HEK293 (cell line): Measurements from ENCODE around the gene RLF.

ENCODE experiments used
- EGR2 ChIP-seq: fragments of 450-650 bp; formaldehyde crosslinking; IDR thresholded peaks from 2 replicates; pipeline ENCODE4 v1.5.1; 2016; ENCODE audit warnings: low read depth, missing biosample characterization, missing genetic modification characterization
- HOXA7 ChIP-seq: sonication (generic); formaldehyde crosslinking; IDR thresholded peaks from 2 replicates; pipeline ENCODE4 v1.8.1; 2022; ENCODE audit warnings: missing genetic modification reagents, borderline replicate concordance
- KLF10 ChIP-seq: fragments of 450-650 bp; IDR thresholded peaks from 2 replicates; pipeline ENCODE4 v1.5.1; 2018; ENCODE audit warnings: missing biosample characterization, mild to moderate bottlenecking, missing genetic modification characterization
- KLF16 ChIP-seq: fragments of 450-650 bp; formaldehyde crosslinking; IDR thresholded peaks from 2 replicates; pipeline ENCODE4 v1.5.1; 2017; ENCODE audit warnings: missing biosample characterization, missing genetic modification characterization
- KLF8 ChIP-seq: fragments of 450-650 bp; formaldehyde crosslinking; IDR thresholded peaks from 2 replicates; pipeline ENCODE4 v1.5.1; 2016; ENCODE audit warnings: missing biosample characterization, missing genetic modification characterization
- KLF9 ChIP-seq: fragments of 450-650 bp; formaldehyde crosslinking; IDR thresholded peaks from 2 replicates; pipeline ENCODE4 v1.5.1; 2016; ENCODE audit warnings: missing biosample characterization, missing genetic modification characterization, low read depth
- PBX3 ChIP-seq: sonication (generic); formaldehyde crosslinking; IDR thresholded peaks from 2 replicates; pipeline ENCODE4 v1.8.1; 2022; ENCODE audit warnings: mild to moderate bottlenecking, moderate library complexity, missing genetic modification reagents
- SP2 ChIP-seq: fragments of 450-650 bp; formaldehyde crosslinking; IDR thresholded peaks from 2 replicates; pipeline ENCODE4 v1.5.1; 2016; ENCODE audit warnings: missing biosample characterization, missing genetic modification characterization
- SP7 ChIP-seq: fragments of 450-650 bp; formaldehyde crosslinking; IDR thresholded peaks from 2 replicates; pipeline ENCODE4 v1.5.1; 2016; ENCODE audit warnings: missing biosample characterization, missing genetic modification characterization
- YY2 ChIP-seq: fragments of 450-650 bp; formaldehyde crosslinking; IDR thresholded peaks from 2 replicates; pipeline ENCODE4 v1.5.1; 2016; ENCODE audit warnings: missing biosample characterization, missing genetic modification characterization
- ZBTB20 ChIP-seq: fragments of 450-650 bp; formaldehyde crosslinking; IDR thresholded peaks from 2 replicates; pipeline ENCODE4 v1.5.1; 2016; ENCODE audit warnings: missing biosample characterization, missing genetic modification characterization
- ZBTB21 ChIP-seq: fragments of 450-650 bp; formaldehyde crosslinking; IDR thresholded peaks from 2 replicates; pipeline ENCODE4 v1.5.1; 2017; ENCODE audit warnings: missing biosample characterization, missing genetic modification characterization
- ZBTB26 ChIP-seq: fragments of 450-650 bp; formaldehyde crosslinking; optimal IDR thresholded peaks from 2 replicates; pipeline ENCODE3; 2016; ENCODE audit warnings: missing biosample characterization, mild to moderate bottlenecking, missing genetic modification characterization
- ZBTB48 ChIP-seq: fragments of 450-650 bp; formaldehyde crosslinking; IDR thresholded peaks from 2 replicates; pipeline ENCODE4 v1.5.1; 2016; ENCODE audit warnings: missing biosample characterization, missing genetic modification characterization
- ZBTB6 ChIP-seq: fragments of 450-650 bp; formaldehyde crosslinking; IDR thresholded peaks from 2 replicates; pipeline ENCODE4 v1.5.1; 2017; ENCODE audit warnings: missing biosample characterization, missing genetic modification characterization
- ZBTB7A ChIP-seq: fragments of 450-650 bp; formaldehyde crosslinking; IDR thresholded peaks from 2 replicates; pipeline ENCODE4 v1.5.1; 2016; ENCODE audit warnings: low read depth, missing biosample characterization, missing genetic modification characterization
- ZFHX2 ChIP-seq: fragments of 450-650 bp; formaldehyde crosslinking; conservative IDR thresholded peaks from 2 replicates; pipeline ENCODE4 v1.5.1; 2016; ENCODE audit warnings: missing biosample characterization, missing genetic modification characterization
- ZFP37 ChIP-seq: fragments of 450-650 bp; formaldehyde crosslinking; IDR thresholded peaks from 2 replicates; pipeline ENCODE4 v1.5.1; 2016; ENCODE audit warnings: missing biosample characterization, missing genetic modification characterization
- ZIC2 ChIP-seq: fragments of 450-650 bp; formaldehyde crosslinking; IDR thresholded peaks from 2 replicates; pipeline ENCODE4 v1.5.1; 2016; ENCODE audit warnings: missing biosample characterization, missing genetic modification characterization
- ZNF133 ChIP-seq: fragments of 450-650 bp; formaldehyde crosslinking; IDR thresholded peaks from 2 replicates; pipeline ENCODE4 v1.5.1; 2016; ENCODE audit warnings: missing biosample characterization, missing genetic modification characterization
- ZNF146 ChIP-seq: fragments of 450-650 bp; formaldehyde crosslinking; IDR thresholded peaks from 2 replicates; pipeline ENCODE4 v1.5.1; 2016; ENCODE audit warnings: missing biosample characterization, missing genetic modification characterization
- ZNF335 ChIP-seq: fragments of 450-650 bp; formaldehyde crosslinking; conservative IDR thresholded peaks from 2 replicates; pipeline ENCODE4 v1.5.1; 2016; ENCODE audit warnings: missing biosample characterization, missing genetic modification characterization
- ZNF394 ChIP-seq: fragments of 450-650 bp; formaldehyde crosslinking; IDR thresholded peaks from 2 replicates; pipeline ENCODE4 v1.5.1; 2016; ENCODE audit warnings: missing biosample characterization, missing genetic modification characterization, mild to moderate bottlenecking, moderate library complexity, borderline replicate concordance
- ZNF423 ChIP-seq: fragments of 450-650 bp; formaldehyde crosslinking; IDR thresholded peaks from 2 replicates; pipeline ENCODE4 v1.5.1; 2016; ENCODE audit warnings: missing biosample characterization, missing genetic modification characterization
- ZNF433 ChIP-seq: fragments of 450-650 bp; formaldehyde crosslinking; IDR thresholded peaks from 2 replicates; pipeline ENCODE4 v1.5.1; 2016; ENCODE audit warnings: missing biosample characterization, missing genetic modification characterization, low read depth
- ZNF488 ChIP-seq: fragments of 450-650 bp; formaldehyde crosslinking; IDR thresholded peaks from 2 replicates; pipeline ENCODE4 v1.5.1; 2016; ENCODE audit warnings: missing biosample characterization, missing genetic modification characterization
- ZNF580 ChIP-seq: fragments of 450-650 bp; formaldehyde crosslinking; IDR thresholded peaks from 2 replicates; pipeline ENCODE4 v1.5.1; 2016; ENCODE audit warnings: missing biosample characterization, missing genetic modification characterization
- ZNF600 ChIP-seq: fragments of 450-650 bp; formaldehyde crosslinking; IDR thresholded peaks from 2 replicates; pipeline ENCODE4 v1.5.1; 2016; ENCODE audit warnings: missing biosample characterization, missing genetic modification characterization
- ZNF639 ChIP-seq: fragments of 450-650 bp; formaldehyde crosslinking; IDR thresholded peaks from 2 replicates; pipeline ENCODE4 v1.5.1; 2016; ENCODE audit warnings: missing biosample characterization, missing genetic modification characterization
- ZNF660 ChIP-seq: fragments of 450-650 bp; IDR thresholded peaks from 2 replicates; pipeline ENCODE4 v1.5.1; 2018; ENCODE audit warnings: missing biosample characterization, mild to moderate bottlenecking, missing genetic modification characterization
- ZNF692 ChIP-seq: fragments of 450-650 bp; formaldehyde crosslinking; IDR thresholded peaks from 2 replicates; pipeline ENCODE4 v1.5.1; 2016; ENCODE audit warnings: missing biosample characterization, missing genetic modification characterization
- ZNF792 ChIP-seq: fragments of 450-650 bp; formaldehyde crosslinking; IDR thresholded peaks from 2 replicates; pipeline ENCODE4 v1.5.1; 2016; ENCODE audit warnings: missing biosample characterization, missing genetic modification characterization
- ZXDB ChIP-seq: fragments of 450-650 bp; formaldehyde crosslinking; IDR thresholded peaks from 2 replicates; pipeline ENCODE4 v1.5.1; 2016; ENCODE audit warnings: missing biosample characterization, missing genetic modification characterization

Gene RLF

GRCh38 chr1:40161125-40161887 lies at the start of gene RLF (continued):
- TF ChIP-seq ZNF133 (tag by site-specific recombination) (no peak), ZBTB26 (peak; percentile 79), EGR2 (tag by site-specific recombination) (peak; percentile 94), ZBTB21 (peak; percentile 96), HOXA7 (no peak), ZNF600 (tag by site-specific recombination) (peak; percentile 56; the same call in 1 of the 2 replicates), KLF9 (tag by site-specific recombination) (peak; percentile 23; the same call in 1 of the 2 replicates), SP7 (peak; percentile 69; the same call in 1 of the 2 replicates), ZNF639 (tag by site-specific recombination) (no peak), ZNF335 (tag by site-specific recombination) (peak; percentile 83), PBX3 (CRISPR knock-in tag) (peak; percentile 62; the same call in 1 of the 2 replicates), ZNF433 (tag by site-specific recombination) (no peak), ZNF580 (tag by site-specific recombination) (no peak), ZNF692 (tag by site-specific recombination) (peak; percentile 68; the same call in 1 of the 2 replicates), ZXDB (tag by site-specific recombination) (peak; percentile 85), ZNF660 (tag by site-specific recombination) (peak; percentile 71), SP2 (tag by site-specific recombination) (peak; percentile 58), KLF8 (0 out of 2 replicates have a peak, but pooled peaks have one; percentile 60), ZBTB6 (tag by site-specific recombination) (peak; percentile 98), ZNF488 (tag by site-specific recombination) (no peak), KLF10 (tag by site-specific recombination) (peak; percentile 60; the same call in 1 of the 2 replicates), ZIC2 (tag by site-specific recombination) (peak; percentile 39; the same call in 1 of the 2 replicates), ZFHX2 (tag by site-specific recombination) (peak; percentile 97), ZFP37 (peak; percentile 86), ZBTB7A (tag by site-specific recombination) (no peak), ZBTB48 (tag by site-specific recombination) (0 out of 2 replicates have a peak, but pooled peaks have one; percentile 50), ZNF792 (tag by site-specific recombination) (peak; percentile 39; the same call in 1 of the 2 replicates), YY2 (tag by site-specific recombination) (peak; percentile 88), ZNF394 (peak; percentile 69; the same call in 1 of the 2 replicates), ZNF146 (tag by site-specific recombination) (0 out of 2 replicates have a peak, but pooled peaks have one; percentile 1), ZBTB20 (peak; percentile 78; the same call in 1 of the 2 replicates), ZNF423 (tag by site-specific recombination) (no peak), KLF16 (tag by site-specific recombination) (peak; percentile 75)
